ENCODE results near the gene SLC25A21.

GRCh38 chr14:36672095-36672494 is 500.3 kb downstream of the SLC25A21 start:
- TF ChIP-seq MTA2 (IDR thresholded peaks at IDR 0.05; ENCODE audit: low read depth) (no peak), RCOR1 (conservative IDR thresholded peaks at IDR 0.05; ENCODE audit: low read depth, low read length) (no peak), POLR2A (IDR thresholded peaks at IDR 0.05; ENCODE audit: low read depth, low read length) (no peak), NFYB (IDR thresholded peaks at IDR 0.05; ENCODE audit: insufficient read depth, low read depth, low read length) (no peak), USF2 (IDR thresholded peaks at IDR 0.05; ENCODE audit: borderline replicate concordance, low read depth, low read length) (no peak), SUZ12 (IDR thresholded peaks at IDR 0.05; ENCODE audit: unreplicated experiment) (no peak)

Measured in GM12878 (cell line).